ENCODE data around the gene MUC13.

GRCh38 chr3:124963755-124964154 lies 29.2 kb upstream of the MUC13 start:
- no peak for TF ChIP-seq CTCF (IDR thresholded peaks at IDR 0.05)
- no peak for TF ChIP-seq ZFX (IDR thresholded peaks at IDR 0.05; ENCODE audit: borderline replicate concordance)
